Natural killer cell treated with Interleukin-12 subunit alpha and Interleukin-12 subunit beta and Interleukin-15 and Interleukin-18, amount 100 ng/mL, for 72 hours (primary cell): ENCODE measurements around the gene CFAP61. TPM values are rescaled to one million over a fixed set of nuclear protein-coding genes. Genes with fewer than 3 reads are reported as not detected.

Experiments used
- ATAC-seq, 2 donors: fragments of 150-1000 bp; cut with Tn5 transposase in 1 of 2; sonication (Bioruptor Pico), chemical (Tn5 transposase) in 1 of 2; 2 replicates each; pipeline ENCODE4 v1.10.0; 2021
- DNase-seq: peaks from one replicate; pipeline ENCODE4 v3.0.0; 2022; ENCODE audit warnings: low spot score
- H3K27ac Mint-ChIP-seq, 2 donors: 1 replicate in 1 of 2; 2 replicates in 1 of 2; pipeline ENCODE4 v1.8.0; 2022; ENCODE audit warnings: mixed read lengths in 2 of 2, mild to moderate bottlenecking in 1 of 2, moderate library complexity in 1 of 2
- H3K27me3 Mint-ChIP-seq, 2 donors: 1 replicate in 1 of 2; 2 replicates in 1 of 2; pipeline ENCODE4 v1.8.0; 2022; ENCODE audit warnings: mixed read lengths in 2 of 2
- H3K36me3 Mint-ChIP-seq: one replicate; pipeline ENCODE4 v1.8.0; 2022; ENCODE audit warnings: mixed read lengths
- H3K4me1 Mint-ChIP-seq, 2 donors: 1 replicate in 1 of 2; 2 replicates in 1 of 2; pipeline ENCODE4 v1.8.0; 2022; ENCODE audit warnings: low read depth in 2 of 2, mixed read lengths in 2 of 2, mild to moderate bottlenecking in 1 of 2
- H3K4me3 Mint-ChIP-seq: one replicate; pipeline ENCODE4 v1.8.0; 2022; ENCODE audit warnings: mixed read lengths
- H3K9me3 Mint-ChIP-seq: 2 replicates; pipeline ENCODE4 v1.8.0; 2022; ENCODE audit warnings: mixed read lengths
- total RNA-seq, 2 donors: library from RNA; stranded (reverse); gene quantifications; one replicate each; pipeline ENCODE4 v1.2.3, GENCODE V29; 2022

CFAP61 gene
- total RNA-seq, 2 donors from 2014 or later = not detected

DNA sequence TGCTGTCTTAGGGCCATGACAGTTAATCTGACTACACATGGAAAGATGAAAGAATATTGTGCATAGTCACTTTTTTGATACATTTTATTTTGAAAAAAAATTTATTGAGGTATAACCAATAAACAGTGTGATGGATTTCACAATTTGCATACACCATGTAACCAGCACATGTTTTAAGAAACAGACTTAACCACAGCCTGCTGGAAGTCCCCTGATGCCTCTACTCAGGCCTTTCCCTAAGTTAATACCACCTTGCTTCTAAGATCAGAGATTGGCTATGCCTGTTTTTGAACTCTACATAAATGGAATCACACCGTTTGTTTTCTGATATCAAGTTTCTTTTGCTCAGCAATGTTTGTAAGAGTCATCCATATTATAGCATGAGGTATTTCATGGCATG is 136.3 kb downstream of the CFAP61 start:
- no peaks in the 10 kb centered on the region for H3K36me3 Mint-ChIP-seq
- H3K4me3 Mint-ChIP-seq = peak overlapping the region; percentile 58
- DNase-seq (peak; percentile 66), ATAC-seq (peak; percentile 80 to 90)
- no peaks in the 10 kb centered on the region for H3K27me3 Mint-ChIP-seq
- peaks cover 3% of the 10 kb centered on the region for H3K9me3 Mint-ChIP-seq
- peak overlapping the region; percentile 44 to 69 for H3K27ac Mint-ChIP-seq
- peaks cover 42 to 48% of the 10 kb centered on the region in 2 donors for H3K4me1 Mint-ChIP-seq

DNA sequence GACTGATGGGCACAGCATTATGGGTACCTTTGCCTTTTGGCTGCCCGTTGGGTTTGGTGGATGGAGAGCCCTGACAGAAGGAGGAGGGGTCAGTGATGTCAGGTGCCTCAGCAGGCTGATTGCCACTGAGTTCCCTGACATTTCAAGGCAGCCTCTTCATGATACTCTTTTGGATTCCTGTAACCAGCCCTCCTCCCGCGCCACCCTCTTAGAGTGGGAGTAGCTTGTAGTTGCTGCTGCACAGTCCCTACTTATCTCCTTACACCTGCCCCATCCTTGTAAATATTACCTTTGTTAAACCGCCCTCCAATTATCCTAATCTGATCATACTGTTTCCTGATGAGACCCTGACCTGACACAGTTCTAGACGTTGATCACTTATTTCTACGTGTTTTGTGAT is 140.0 kb downstream of the CFAP61 start:
- H3K9me3 Mint-ChIP-seq = no peaks in the 10 kb centered on the region
- ATAC-seq = no peak

DNA sequence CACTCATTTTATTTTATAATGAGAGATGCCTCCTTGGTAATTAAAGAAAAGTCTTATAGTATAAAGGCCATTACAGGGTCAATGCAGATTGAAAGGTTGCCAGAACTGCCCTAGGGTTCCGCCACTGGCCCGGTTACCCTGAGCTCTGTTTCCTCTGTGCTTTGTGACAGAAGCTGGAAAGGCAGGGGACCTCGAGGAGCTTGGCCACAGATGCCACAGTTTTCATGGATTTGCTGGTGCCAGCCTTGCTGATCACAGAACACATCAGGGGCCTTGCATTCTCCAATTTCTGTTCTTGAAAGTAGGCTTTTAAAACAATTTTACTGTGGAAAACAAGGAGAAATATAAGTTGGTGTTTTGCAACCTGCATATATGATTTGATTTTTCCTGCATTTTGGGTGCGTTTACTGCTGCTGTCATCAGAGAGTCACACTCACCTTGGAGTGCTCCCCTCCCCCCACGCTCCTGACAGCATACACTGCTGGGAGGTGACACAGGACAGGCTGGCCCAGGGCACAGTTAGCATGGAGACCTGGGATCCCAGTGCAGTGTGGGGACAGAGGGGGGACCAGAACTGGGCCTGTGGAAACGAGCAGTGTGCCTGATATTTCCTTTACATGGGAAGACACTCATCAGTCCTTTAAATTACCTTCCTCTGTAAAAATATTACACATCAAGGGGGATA is 142.8 kb downstream of the CFAP61 start:
- Mint-ChIP-seq H3K27ac (peak overlapping the region in 1 of 2 donors; percentile 75), H3K4me1 (peaks cover 7 to 14% of the 10 kb centered on the region in 2 donors), H3K9me3 (no peaks in the 10 kb centered on the region), H3K27me3 (no peaks in the 10 kb centered on the region), H3K4me3 (no peak overlapping the region), H3K36me3 (no peaks in the 10 kb centered on the region)
- DNase-seq = no peak
- ATAC-seq = no peak

More for the DNA sequence above, 140.0 kb downstream of the CFAP61 start:
- Mint-ChIP-seq H3K4me1 (peaks cover 21 to 32% of the 10 kb centered on the region in 2 donors), H3K27ac (no peak overlapping the region), H3K27me3 (no peaks in the 10 kb centered on the region), H3K36me3 (no peaks in the 10 kb centered on the region), H3K4me3 (no peak overlapping the region)
- no peak for DNase-seq

DNA sequence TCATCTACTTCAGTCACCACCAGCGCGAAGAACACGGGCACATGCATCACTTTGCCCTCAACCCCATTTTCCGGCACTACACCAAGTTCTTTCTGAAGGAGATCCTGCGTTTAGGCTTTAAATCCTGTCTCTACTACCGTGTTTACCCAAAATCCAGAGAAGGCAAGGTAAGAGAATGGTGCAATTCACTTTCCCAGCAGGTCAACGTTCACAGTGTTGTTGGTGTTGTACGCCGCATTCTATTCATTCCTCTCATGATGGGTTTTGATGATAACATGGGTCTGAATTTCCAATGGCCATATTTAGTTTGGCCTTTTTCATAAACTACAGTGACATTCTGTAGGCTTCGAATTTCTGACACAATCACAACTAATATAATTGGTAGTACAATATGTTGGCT is 144.3 kb downstream of the CFAP61 start:
- ATAC-seq = no peak
- H3K27me3 Mint-ChIP-seq = no peaks in the 10 kb centered on the region
- H3K27ac Mint-ChIP-seq = no peak overlapping the region

DNA sequence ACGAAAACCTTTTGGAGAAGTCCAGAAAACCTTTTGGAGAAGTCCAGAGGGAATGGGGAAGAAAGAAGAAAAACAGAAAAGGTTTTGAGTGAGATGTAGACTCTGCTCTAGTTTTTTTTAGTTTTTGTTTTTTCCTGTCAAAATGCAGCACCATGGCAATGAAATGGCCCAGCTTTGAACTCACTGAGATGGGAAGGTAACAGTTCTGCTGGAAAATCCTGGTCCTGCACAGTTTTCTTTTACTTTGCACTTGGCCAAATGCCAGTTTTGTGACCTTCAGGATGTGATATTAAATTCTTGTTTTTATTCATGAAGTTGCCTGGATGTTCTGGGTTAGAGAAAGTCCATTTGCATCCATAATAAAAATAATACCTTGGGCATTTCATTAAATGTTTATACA is 145.7 kb downstream of the CFAP61 start:
- DNase-seq = no peak
- Mint-ChIP-seq H3K27me3 (no peaks in the 10 kb centered on the region), H3K4me3 (no peak overlapping the region), H3K36me3 (no peaks in the 10 kb centered on the region), H3K9me3 (no peaks in the 10 kb centered on the region), H3K27ac (no peak overlapping the region), H3K4me1 (no peaks in the 10 kb centered on the region)
- no peak for ATAC-seq

More for the DNA sequence above, 144.3 kb downstream of the CFAP61 start:
- Mint-ChIP-seq H3K36me3 (no peaks in the 10 kb centered on the region), H3K4me1 (peaks cover 3 to 9% of the 10 kb centered on the region in 2 donors), H3K4me3 (no peak overlapping the region), H3K9me3 (no peaks in the 10 kb centered on the region)
- DNase-seq = no peak

DNA sequence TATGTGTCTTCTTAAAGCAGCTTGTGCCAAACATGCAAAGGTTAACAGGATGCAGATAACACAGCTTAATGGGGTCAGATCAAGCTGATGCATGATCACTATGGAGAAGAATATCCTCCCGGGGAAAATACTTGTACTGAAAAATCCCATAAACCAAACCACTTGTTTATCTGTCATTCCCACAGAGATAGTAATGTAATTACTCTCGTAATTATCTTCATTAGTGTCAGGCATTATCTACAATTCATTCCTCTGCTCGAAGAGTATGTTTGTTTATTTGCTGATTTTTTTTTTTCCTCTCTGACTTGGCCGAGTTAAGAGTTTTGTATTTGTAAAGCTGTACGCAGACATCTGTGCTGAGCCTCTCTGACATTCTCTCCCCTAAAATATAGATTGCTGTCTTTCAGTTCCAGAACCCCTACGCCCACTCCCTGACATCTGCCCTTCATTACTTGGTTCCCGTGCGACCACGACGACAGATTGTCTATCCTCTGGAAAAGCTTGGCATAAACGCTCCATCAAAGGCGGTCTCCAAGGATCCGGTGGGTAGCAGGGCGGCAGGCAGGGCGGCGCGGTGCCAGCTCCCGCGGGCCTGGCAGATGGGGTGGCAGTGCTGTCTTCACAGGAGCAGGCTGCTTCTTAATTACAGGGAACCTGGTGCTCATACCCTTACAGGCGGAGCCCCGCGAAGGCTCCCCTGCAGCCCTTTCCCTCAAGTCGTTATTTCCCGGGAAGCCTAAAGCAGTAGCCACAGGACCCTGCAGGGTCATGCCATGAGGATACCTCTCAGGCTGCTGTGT is 147.2 kb downstream of the CFAP61 start:
- H3K9me3 Mint-ChIP-seq = no peaks in the 10 kb centered on the region

DNA sequence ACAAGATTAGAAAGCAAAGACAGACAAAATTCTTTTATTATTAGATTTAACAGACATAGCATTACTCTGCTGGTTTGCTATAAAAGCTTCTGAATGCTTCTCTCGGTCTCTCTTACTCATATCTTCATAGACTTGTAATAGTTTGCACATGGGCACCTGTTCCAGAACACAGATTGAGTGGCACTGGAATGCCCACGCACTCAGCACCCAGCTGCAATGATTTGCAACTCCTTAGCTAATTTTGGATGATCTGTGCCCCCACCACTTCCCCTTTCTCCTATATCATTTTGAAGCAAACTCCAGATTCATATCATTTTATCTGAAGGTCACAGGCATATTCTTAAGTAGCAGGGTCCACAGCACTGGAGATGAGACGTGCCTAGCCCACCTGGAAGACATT is 148.8 kb downstream of the CFAP61 start:
- H3K4me1 Mint-ChIP-seq = peaks cover 15 to 23% of the 10 kb centered on the region in 2 donors
- DNase-seq (no peak), ATAC-seq (no peak)
- H3K27me3 Mint-ChIP-seq = no peaks in the 10 kb centered on the region
- H3K27ac Mint-ChIP-seq = no peak overlapping the region
- H3K36me3 Mint-ChIP-seq = no peaks in the 10 kb centered on the region
- no peak overlapping the region for H3K4me3 Mint-ChIP-seq
- H3K9me3 Mint-ChIP-seq = no peaks in the 10 kb centered on the region

More for the DNA sequence above, 147.2 kb downstream of the CFAP61 start:
- no peaks in the 10 kb centered on the region for H3K27me3 Mint-ChIP-seq
- ATAC-seq = no peak
- no peak for DNase-seq
- no peaks in the 10 kb centered on the region for H3K36me3 Mint-ChIP-seq
- H3K27ac Mint-ChIP-seq = no peak overlapping the region
- H3K4me1 Mint-ChIP-seq = peaks cover 6 to 8% of the 10 kb centered on the region in 2 donors
- no peak overlapping the region for H3K4me3 Mint-ChIP-seq

DNA sequence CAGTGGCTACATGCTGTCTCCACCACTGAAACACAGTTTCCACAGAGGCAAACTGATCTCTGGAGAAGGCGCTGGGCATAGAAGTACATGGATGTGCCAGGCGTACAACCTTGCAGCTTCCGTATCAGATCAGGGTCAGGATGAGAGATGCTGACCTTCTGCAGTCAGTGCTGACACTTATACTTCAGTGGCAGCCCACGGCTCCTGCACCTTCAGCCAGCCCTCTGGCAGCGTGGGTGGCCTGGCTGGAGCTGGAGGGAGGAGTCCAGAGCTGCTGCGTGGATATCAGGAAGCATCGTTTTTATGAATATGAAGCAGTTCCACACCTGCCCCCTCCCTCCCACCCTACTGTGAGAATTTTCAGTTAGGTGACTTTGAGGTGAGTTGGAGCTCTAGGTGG is 149.3 kb downstream of the CFAP61 start:
- peaks cover 19 to 27% of the 10 kb centered on the region in 2 donors for H3K4me1 Mint-ChIP-seq
- no peak for DNase-seq
- H3K27me3 Mint-ChIP-seq = no peaks in the 10 kb centered on the region
- H3K9me3 Mint-ChIP-seq = no peaks in the 10 kb centered on the region
- H3K27ac Mint-ChIP-seq = no peak overlapping the region
- ATAC-seq = no peak
- no peaks in the 10 kb centered on the region for H3K36me3 Mint-ChIP-seq
- no peak overlapping the region for H3K4me3 Mint-ChIP-seq

DNA sequence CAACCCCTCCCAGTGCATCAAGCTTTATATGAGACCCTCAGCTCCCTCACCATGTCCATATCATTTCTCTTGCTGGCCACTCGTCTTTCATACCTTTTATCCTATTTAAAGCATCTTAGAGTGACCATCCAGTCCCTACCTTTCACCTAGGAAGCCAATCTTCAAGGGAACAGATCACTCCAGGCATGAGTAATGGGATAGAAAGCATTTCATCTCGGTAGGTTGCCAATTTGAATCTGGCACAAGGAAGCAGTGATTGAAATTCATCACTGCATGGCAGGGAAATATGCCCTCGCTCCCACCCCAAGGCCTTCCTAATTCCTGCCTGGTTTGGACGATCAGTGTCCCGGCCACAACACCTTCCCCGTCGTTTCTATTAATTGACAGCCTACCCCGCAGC is 150.4 kb downstream of the CFAP61 start:
- no peaks in the 10 kb centered on the region for H3K36me3 Mint-ChIP-seq
- ATAC-seq (no peak), DNase-seq (no peak)
- peaks cover 28 to 39% of the 10 kb centered on the region in 2 donors for H3K4me1 Mint-ChIP-seq
- no peak overlapping the region for H3K4me3 Mint-ChIP-seq
- H3K9me3 Mint-ChIP-seq = no peaks in the 10 kb centered on the region
- H3K27me3 Mint-ChIP-seq = no peaks in the 10 kb centered on the region
- H3K27ac Mint-ChIP-seq = no peak overlapping the region

DNA sequence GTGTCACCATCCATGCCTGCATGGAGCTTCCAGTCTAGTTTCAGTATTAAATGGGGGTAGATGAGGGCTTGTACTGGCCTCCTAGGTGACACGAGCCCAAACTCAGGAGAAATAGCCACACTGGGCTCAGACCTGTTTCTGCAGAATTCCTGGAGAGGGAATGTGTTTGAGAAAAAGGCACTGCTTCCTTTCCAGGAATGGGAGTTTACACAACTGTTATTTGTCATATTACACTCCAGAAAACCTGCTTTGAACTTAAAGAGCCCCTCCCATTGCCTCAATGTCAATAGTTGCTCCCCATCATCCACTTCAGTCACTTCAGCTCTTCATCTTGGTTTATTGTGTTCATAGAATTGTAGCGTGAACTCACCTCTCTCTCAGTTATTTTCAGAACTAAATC is 151.5 kb downstream of the CFAP61 start:
- Mint-ChIP-seq H3K4me1 (peaks cover 38 to 49% of the 10 kb centered on the region in 2 donors), H3K9me3 (no peaks in the 10 kb centered on the region), H3K4me3 (no peak overlapping the region), H3K27me3 (no peaks in the 10 kb centered on the region), H3K27ac (no peak overlapping the region), H3K36me3 (no peaks in the 10 kb centered on the region)
- ATAC-seq (no peak), DNase-seq (no peak)

DNA sequence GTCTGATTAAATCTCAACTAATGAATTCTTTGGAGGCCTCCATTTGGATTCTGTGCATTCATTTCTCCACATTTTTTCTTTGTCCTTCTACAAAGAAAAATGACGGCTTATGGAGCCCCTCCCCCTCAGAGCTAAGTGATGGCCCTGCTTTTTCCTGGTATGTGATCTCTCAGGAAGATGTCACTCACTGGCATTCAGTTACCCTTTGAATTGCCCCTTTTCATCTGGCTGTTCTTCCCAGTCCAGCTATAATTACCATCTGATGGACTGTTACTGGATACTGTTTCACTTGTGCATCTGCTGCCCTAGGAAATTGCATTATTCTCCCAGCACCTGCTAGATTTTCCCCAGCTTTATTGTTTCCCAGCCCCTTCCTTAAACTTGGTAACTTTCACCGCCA is 151.9 kb downstream of the CFAP61 start:
- Mint-ChIP-seq H3K36me3 (no peaks in the 10 kb centered on the region), H3K27me3 (no peaks in the 10 kb centered on the region)
- no peak for DNase-seq

DNA sequence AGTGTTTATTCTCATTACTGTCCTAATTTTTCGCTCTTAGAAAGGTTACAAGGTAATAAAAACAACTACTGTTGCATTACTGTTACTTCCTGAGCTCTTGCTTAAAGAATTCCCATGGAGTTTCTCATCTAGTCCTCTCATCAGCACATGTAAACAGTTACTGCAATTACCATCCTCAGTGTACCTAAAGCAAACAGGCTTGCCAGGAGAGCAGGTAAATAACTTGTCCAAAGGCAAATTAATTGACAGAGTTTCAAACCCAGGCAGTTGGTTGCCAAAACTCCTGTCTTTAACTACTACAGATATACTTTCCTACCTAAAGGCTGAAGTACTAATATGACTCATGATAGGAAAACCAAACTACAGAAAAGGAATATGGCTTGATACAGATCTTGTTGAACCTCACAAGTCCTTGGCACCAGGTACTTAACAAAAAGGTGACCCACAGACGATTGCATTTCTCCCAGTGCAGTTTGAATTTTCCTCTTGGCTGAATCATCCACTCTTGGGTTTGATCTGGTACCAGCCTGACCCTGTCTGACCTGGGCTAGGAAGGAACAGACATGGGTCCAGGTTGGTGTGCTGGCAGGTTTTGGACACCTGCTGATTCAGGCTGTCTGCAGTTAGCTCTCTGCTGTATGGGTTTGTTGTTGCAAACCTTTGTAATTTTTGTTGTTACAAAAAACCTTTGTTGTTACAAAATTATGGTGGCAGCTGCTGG is 153.0 kb downstream of the CFAP61 start:
- DNase-seq (no peak), ATAC-seq (no peak)
- Mint-ChIP-seq H3K27ac (peak overlapping the region in 1 of 2 donors; percentile 83), H3K27me3 (no peaks in the 10 kb centered on the region), H3K4me1 (peaks cover 50 to 55% of the 10 kb centered on the region in 2 donors), H3K4me3 (no peak overlapping the region), H3K36me3 (no peaks in the 10 kb centered on the region), H3K9me3 (no peaks in the 10 kb centered on the region)

More for the DNA sequence above, 151.9 kb downstream of the CFAP61 start:
- Mint-ChIP-seq H3K4me1 (peaks cover 40 to 49% of the 10 kb centered on the region in 2 donors), H3K4me3 (no peak overlapping the region), H3K27ac (no peak overlapping the region), H3K9me3 (no peaks in the 10 kb centered on the region)
- no peak for ATAC-seq

DNA sequence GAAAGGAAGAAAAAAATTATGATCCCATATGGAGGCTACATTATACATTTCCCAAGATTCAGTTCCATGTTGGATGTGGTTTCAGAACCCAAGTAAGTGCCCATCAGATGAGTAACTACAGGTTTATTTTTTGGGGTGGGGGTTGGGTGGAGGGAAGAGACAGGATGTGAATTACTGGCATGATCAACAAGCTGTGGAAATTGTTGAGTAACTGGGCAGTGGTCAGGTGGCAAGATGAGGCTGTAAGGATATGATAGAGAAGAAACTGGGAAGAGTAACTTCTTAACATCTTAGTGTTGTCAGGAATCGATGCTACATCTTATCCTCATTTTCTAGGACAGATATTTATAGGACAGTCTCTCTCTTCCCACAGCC is 153.5 kb downstream of the CFAP61 start:
- ATAC-seq = no peak

DNA sequence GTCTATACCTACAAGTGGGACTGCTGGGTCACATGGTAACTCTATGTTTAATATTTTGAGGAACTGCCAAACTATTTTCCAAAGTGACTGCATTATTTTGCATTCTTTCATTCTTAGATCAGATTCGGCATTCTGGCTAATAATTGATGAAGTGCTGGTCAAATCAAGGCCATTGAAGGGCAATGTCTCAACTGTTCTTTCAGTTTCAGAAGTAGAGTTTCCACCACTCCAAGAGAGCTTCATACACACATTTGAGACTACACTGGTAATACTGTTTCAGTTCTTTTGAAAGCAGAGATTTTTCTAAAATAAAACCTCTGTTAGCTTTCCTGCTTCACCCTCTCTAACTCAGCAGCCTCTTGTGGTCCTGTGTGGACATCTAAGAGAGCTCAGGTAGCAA is 154.5 kb downstream of the CFAP61 start:
- Mint-ChIP-seq H3K4me3 (no peak overlapping the region), H3K27me3 (no peaks in the 10 kb centered on the region), H3K36me3 (no peaks in the 10 kb centered on the region), H3K27ac (peak overlapping the region in 1 of 2 donors; percentile 83), H3K9me3 (no peaks in the 10 kb centered on the region), H3K4me1 (peaks cover 55 to 62% of the 10 kb centered on the region in 2 donors)
- DNase-seq (no peak), ATAC-seq (no peak)

More for the DNA sequence above, 153.5 kb downstream of the CFAP61 start:
- Mint-ChIP-seq H3K36me3 (no peaks in the 10 kb centered on the region), H3K27ac (peak overlapping the region in 1 of 2 donors; percentile 83), H3K4me1 (peaks cover 51 to 59% of the 10 kb centered on the region in 2 donors), H3K9me3 (no peaks in the 10 kb centered on the region), H3K27me3 (no peaks in the 10 kb centered on the region), H3K4me3 (no peak overlapping the region)
- no peak for DNase-seq
